H1 (cell line): ENCODE measurements around the gene CTNND2. TPM values are rescaled to one million over a fixed set of nuclear protein-coding genes. Genes with fewer than 3 reads are reported as not detected.

ENCODE experiments used
- CTCF ChIA-PET: fragments of 300-600 bp; sonication (Branson Sonifier 250); formaldehyde crosslinking; loops from one replicate; lab custom pipeline; 2021; ENCODE audit not compliant: partially characterized antibody; lab: Charles Lee
- POLR2A ChIA-PET: fragments of 300-600 bp; sonication (Branson Sonifier 250); formaldehyde crosslinking; loops from one replicate; lab custom pipeline; 2021; ENCODE audit warnings: inconsistent platforms; ENCODE audit not compliant: partially characterized antibody; lab: Charles Lee
- DNase-seq, 2 experiments: peaks; one replicate each; pipeline versions ENCODE4 v3.0.0 to v3.0.0-alpha.2; 2010 to 2022; ENCODE audit warnings: low spot score in 2 of 2, low read depth in 1 of 2, mixed read lengths in 1 of 2
- FAIRE-seq: peaks from 2 replicates; lab custom pipeline; 2011; peaks lifted over from hg19 to GRCh38; lab: Jason Lieb, UNC
- H2AFZ ChIP-seq: 2 replicates; pipeline ENCODE4 v1.8.1; 2012; ENCODE audit warnings: low read length, inconsistent platforms
- H2AK5ac ChIP-seq: 2 replicates; pipeline ENCODE4 v1.6.1; 2013; ENCODE audit warnings: low read depth, low read length
- H2BK120ac ChIP-seq: replicated peaks from 2 replicates; pipeline ENCODE3; 2013; ENCODE audit warnings: low read depth, low read length, inconsistent platforms
- H2BK12ac ChIP-seq: 2 replicates; pipeline ENCODE4 v1.6.1; 2013; ENCODE audit warnings: low read depth, low read length
- H2BK15ac ChIP-seq: 2 replicates; pipeline ENCODE4 v1.6.1; 2013; ENCODE audit warnings: low read length
- H2BK20ac ChIP-seq: 2 replicates; pipeline ENCODE4 v1.6.1; 2013; ENCODE audit warnings: low read length
- H2BK5ac ChIP-seq: 2 replicates; pipeline ENCODE4 v1.6.1; 2013; ENCODE audit warnings: low read depth, low read length
- H3K14ac ChIP-seq: 2 replicates; pipeline ENCODE4 v1.6.1; 2013; ENCODE audit warnings: inconsistent platforms; ENCODE audit not compliant: insufficient read length
- H3K18ac ChIP-seq: 2 replicates; pipeline ENCODE4 v1.6.1; 2013; ENCODE audit warnings: low read length; ENCODE audit errors: extremely low read depth
- H3K23ac ChIP-seq: 2 replicates; pipeline ENCODE4 v1.6.1; 2013; ENCODE audit warnings: inconsistent platforms; ENCODE audit not compliant: insufficient read length
- H3K23me2 ChIP-seq: 2 replicates; pipeline ENCODE4 v1.6.1; 2013; ENCODE audit warnings: low read depth, low read length
- H3K27ac ChIP-seq: 2 replicates; pipeline ENCODE4 v1.6.1; 2011; ENCODE audit warnings: low read depth, low read length, inconsistent platforms
- H3K27me3 ChIP-seq, 4 experiments: replicated peaks in 1 of 4; 1 replicate in 1 of 4; 2 replicates in 3 of 4; pipeline versions ENCODE4 v1.6.1 to v1.8.1; 2011 to 2013; ENCODE audit warnings: low read length in 3 of 4, mild to moderate bottlenecking in 3 of 4, inconsistent platforms in 2 of 4, mixed read lengths in 2 of 4, moderate library complexity in 1 of 4; ENCODE audit not compliant: control insufficient read depth in 3 of 4, insufficient read depth in 3 of 4; ENCODE audit errors: extremely low read depth in 1 of 4
- H3K36me3 ChIP-seq, 4 experiments: 2 replicates each; pipeline versions ENCODE4 v1.6.1 to v1.8.1; 2011 to 2013; ENCODE audit warnings: mild to moderate bottlenecking in 4 of 4, low read length in 3 of 4, moderate library complexity in 2 of 4, control low read depth in 1 of 4, inconsistent platforms in 1 of 4; ENCODE audit not compliant: insufficient read depth in 4 of 4, control insufficient read depth in 2 of 4
- H3K4ac ChIP-seq: replicated peaks from 2 replicates; pipeline ENCODE3; 2013; ENCODE audit warnings: low read length, low read depth, mixed read lengths, inconsistent platforms; ENCODE audit not compliant: insufficient read length
- H3K4me1 ChIP-seq, 4 experiments: replicated peaks in 1 of 4; 1 replicate in 1 of 4; 2 replicates in 3 of 4; pipeline versions ENCODE4 v1.6.1 to v1.8.1; 2011 to 2013; ENCODE audit warnings: low read length in 3 of 4, inconsistent platforms in 2 of 4, mixed read lengths in 1 of 4; ENCODE audit not compliant: insufficient read depth in 4 of 4, control insufficient read depth in 3 of 4
- H3K4me2 ChIP-seq, 2 experiments: 2 replicates each; pipeline versions ENCODE4 v1.6.1 to v1.8.1; 2011 to 2013; ENCODE audit warnings: low read depth in 2 of 2, low read length in 2 of 2, control low read depth in 1 of 2, inconsistent platforms in 1 of 2, mild to moderate bottlenecking in 1 of 2; ENCODE audit not compliant: insufficient read depth in 1 of 2
- H3K4me3 ChIP-seq, 4 experiments: fragments of 200-600, 300-600 bp in 1 of 4; sonication (generic), shearing (Covaris generic), sonication (Bioruptor Twin) in 1 of 4; 2 replicates each; pipeline versions ENCODE4 v1.5.1 to v1.8.1; 2011 to 2016; ENCODE audit warnings: low read length in 4 of 4, low read depth in 3 of 4, control low read depth in 2 of 4, inconsistent platforms in 2 of 4, mild to moderate bottlenecking in 2 of 4, mixed read lengths in 1 of 4, moderate library complexity in 1 of 4; ENCODE audit not compliant: insufficient read depth in 2 of 4; ENCODE audit errors: extremely low read depth in 1 of 4
- H3K56ac ChIP-seq: replicated peaks from 2 replicates; pipeline ENCODE3; 2013; ENCODE audit warnings: low read depth, mild to moderate bottlenecking, mixed read lengths, low read length, inconsistent platforms; ENCODE audit not compliant: insufficient read length
- H3K79me1 ChIP-seq: 2 replicates; pipeline ENCODE4 v1.6.1; 2013; ENCODE audit warnings: low read depth, low read length, control low read depth
- H3K79me2 ChIP-seq, 2 experiments: 2 replicates each; pipeline versions ENCODE4 v1.6.1 to v1.8.1; 2012 to 2013; ENCODE audit warnings: low read length in 2 of 2, mild to moderate bottlenecking in 2 of 2, inconsistent platforms in 1 of 2; ENCODE audit not compliant: insufficient read depth in 2 of 2, control insufficient read depth in 1 of 2
- H3K9ac ChIP-seq, 4 experiments: replicated peaks in 1 of 4; 1 replicate in 1 of 4; 2 replicates in 3 of 4; pipeline versions ENCODE4 v1.6.1 to v1.8.1; 2011 to 2013; ENCODE audit warnings: low read depth in 3 of 4, low read length in 3 of 4, control low read depth in 2 of 4, mild to moderate bottlenecking in 2 of 4, moderate library complexity in 2 of 4, inconsistent platforms in 1 of 4; ENCODE audit errors: extremely low read depth in 1 of 4
- H3K9me3 ChIP-seq, 2 experiments: 2 replicates each; pipeline versions ENCODE4 v1.6.1 to v1.8.1; 2012 to 2013; ENCODE audit warnings: mild to moderate bottlenecking in 2 of 2, moderate library complexity in 2 of 2, control low read depth in 1 of 2, inconsistent platforms in 1 of 2, low read depth in 1 of 2, low read length in 1 of 2, mixed read lengths in 1 of 2; ENCODE audit not compliant: insufficient read depth in 2 of 2
- H4K20me1 ChIP-seq, 2 experiments: replicated peaks in 1 of 2; 2 replicates each; pipeline versions ENCODE3 to v1.8.1; 2011 to 2013; ENCODE audit warnings: inconsistent platforms in 2 of 2, low read length in 2 of 2, mild to moderate bottlenecking in 1 of 2; ENCODE audit not compliant: insufficient read depth in 2 of 2, control insufficient read depth in 1 of 2
- H4K5ac ChIP-seq: 2 replicates; pipeline ENCODE4 v1.6.1; 2013; ENCODE audit warnings: low read length, low read depth, mixed read lengths, inconsistent platforms; ENCODE audit not compliant: insufficient read length
- H4K8ac ChIP-seq: 2 replicates; pipeline ENCODE4 v1.8.0; 2013; ENCODE audit warnings: mild to moderate bottlenecking, moderate library complexity, low read length, inconsistent platforms; ENCODE audit not compliant: insufficient read depth; ENCODE audit errors: extremely low read depth
- H4K91ac ChIP-seq: replicated peaks from 2 replicates; pipeline ENCODE3; 2013; ENCODE audit warnings: low read length, mixed read lengths, inconsistent platforms; ENCODE audit not compliant: insufficient read length
- POU5F1 ChIP-seq: IDR thresholded peaks from 2 replicates; pipeline ENCODE4 v1.6.1; 2011; ENCODE audit warnings: low read depth, mild to moderate bottlenecking, low read length, moderate library complexity
- RBBP5 ChIP-seq: IDR thresholded peaks from 2 replicates; pipeline ENCODE4 v1.7.1; 2012; ENCODE audit warnings: low read depth, mild to moderate bottlenecking, inconsistent platforms, low read length, moderate library complexity, borderline replicate concordance
- WGBS, 2 experiments: shearing (Covaris generic) in 1 of 2; methylation state at CpG; one replicate each; pipeline versions ENCODE4 v1.1.6 to v1.1.7; 2013 to 2015; ENCODE audit warnings: low lambda C conversion rate in 2 of 2, mixed read lengths in 2 of 2, inconsistent platforms in 1 of 2, low coverage in 1 of 2, missing lambda C conversion rate in 1 of 2; ENCODE audit not compliant: insufficient replicate concordance in 2 of 2, insufficient coverage in 1 of 2, insufficient read length in 1 of 2; ENCODE audit errors: extremely low coverage in 1 of 2, missing lambda C conversion rate in 1 of 2; 5-methylcytosine and 5-hydroxymethylcytosine counted together
- polyA plus RNA-seq, 7 experiments: library from polyadenylated mRNA; depleted of rRNA in 3 of 7; stranded (reverse) in 5 of 7; unstranded in 2 of 7; fragments of >200 nt in 5 of 7; fragments of 200-250 nt in 2 of 7; gene quantifications; 1 replicate in 5 of 7; 2 replicates in 1 of 7; 4 replicates in 1 of 7; pipeline versions ENCODE4 v1.2.1 to v1.2.3, GENCODE V29; 2011 to 2013; ENCODE audit warnings: missing spikeins in 2 of 7, mixed read lengths in 2 of 7
- total RNA-seq: library from RNA; stranded (reverse); fragmentation: NEBNext Ultra II Directional; extraction: Animal tissue kit (Norgen Biotek cat#: 25700); gene quantifications from 2 replicates; pipeline ENCODE4 v1.2.1, GENCODE V29; 2021

Gene CTNND2
- total and polyA plus RNA-seq, 2 of the 8 experiments (the other 6 are each of a cell fraction or from before 2014, with no cell fraction given): 7.4 to 14.2 TPM

DNA sequence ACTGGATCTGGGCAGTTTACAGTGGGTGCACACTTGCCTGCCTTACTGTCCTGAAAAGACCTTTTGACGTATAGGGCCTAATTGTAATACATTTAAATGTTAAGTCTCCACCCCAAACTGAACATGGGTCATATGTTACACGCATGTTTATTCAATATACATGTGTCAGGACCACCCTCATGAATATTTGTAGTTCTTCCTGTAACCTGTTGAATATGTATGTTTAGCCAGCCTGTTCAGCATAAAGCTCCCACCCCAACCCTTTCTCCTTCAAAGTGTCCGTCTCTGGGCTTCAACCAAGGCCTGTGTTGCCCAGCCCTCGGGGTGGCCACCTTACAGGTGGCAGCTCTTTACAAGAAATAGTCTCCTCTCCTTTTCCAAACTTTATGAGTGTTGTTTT, 962.3 kb downstream of the CTNND2 start:
- Histone ChIP-seq H3K27ac (no peak overlapping the region), H2BK5ac (no peak overlapping the region), H3K9ac (no peak overlapping the region), H2BK120ac (no peak overlapping the region), H3K14ac (no peak overlapping the region), H3K4me3 (no peak overlapping the region), H2BK20ac (no peak overlapping the region), H4K5ac (no peak overlapping the region), H3K23ac (no peak overlapping the region), H4K91ac (no peak overlapping the region), H3K36me3 (no peaks in the 10 kb centered on the region), H2AK5ac (no peak overlapping the region), H3K9me3 (no peaks in the 10 kb centered on the region), H2BK15ac (no peak overlapping the region), H3K18ac (no peak overlapping the region), H3K4ac (no peak overlapping the region), H3K79me1 (no peaks in the 10 kb centered on the region), H4K8ac (no peak overlapping the region; the same call in 1 of the 2 replicates), H2AFZ (no peak overlapping the region), H3K56ac (no peak overlapping the region), H4K20me1 (no peaks in the 10 kb centered on the region), H3K23me2 (no peaks in the 10 kb centered on the region), H3K27me3 (no peaks in the 10 kb centered on the region), H2BK12ac (no peak overlapping the region), H3K79me2 (no peaks in the 10 kb centered on the region), H3K4me2 (no peak overlapping the region), H3K4me1 (no peaks in the 10 kb centered on the region; a peak in 1 of 7 replicates)
- 95% methylated on average over 4 of the region's 4 CpGs; no CpG with 5 or more reads in 1 of the 2 experiments for WGBS, 2 experiments
- FAIRE-seq: no peak
- ChIA-PET CTCF (no interaction called here), POLR2A (no interaction called here)
- TF ChIP-seq RBBP5 (no peak), POU5F1 (no peak)
- no peak for DNase-seq
